ENCODE measurements around the gene HTR1A.

Gene HTR1A

DNA sequence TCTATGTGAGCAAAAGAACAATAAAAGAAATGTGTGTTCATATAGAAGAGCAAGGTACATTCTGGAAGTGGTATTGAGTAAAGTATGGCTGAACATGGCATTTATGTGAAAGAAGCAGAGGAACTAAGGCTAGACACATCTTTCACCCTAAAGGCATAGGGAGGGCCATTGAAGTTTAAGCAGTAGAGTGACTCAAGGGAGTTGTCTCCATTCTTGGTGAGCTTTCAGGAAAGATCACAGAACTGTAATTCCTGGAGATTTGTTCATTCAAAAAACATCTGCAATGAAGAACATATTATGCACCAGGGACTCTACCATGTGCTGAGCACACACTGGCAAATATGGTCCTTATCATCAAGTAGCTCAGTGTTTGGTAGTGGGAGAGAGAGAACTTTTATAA, 24.8 kb upstream of the HTR1A start:
- H3K36me3 ChIP-seq (ENCODE audit: insufficient read depth, low read length) = no peaks in the 10 kb centered on the region
- H3K4me1 ChIP-seq (ENCODE audit: insufficient read depth, low read length, severe bottlenecking) = no peaks in the 10 kb centered on the region
- H3F3A ChIP-seq (ENCODE audit: insufficient read depth, low read length) = no peaks in the 10 kb centered on the region

DNA sequence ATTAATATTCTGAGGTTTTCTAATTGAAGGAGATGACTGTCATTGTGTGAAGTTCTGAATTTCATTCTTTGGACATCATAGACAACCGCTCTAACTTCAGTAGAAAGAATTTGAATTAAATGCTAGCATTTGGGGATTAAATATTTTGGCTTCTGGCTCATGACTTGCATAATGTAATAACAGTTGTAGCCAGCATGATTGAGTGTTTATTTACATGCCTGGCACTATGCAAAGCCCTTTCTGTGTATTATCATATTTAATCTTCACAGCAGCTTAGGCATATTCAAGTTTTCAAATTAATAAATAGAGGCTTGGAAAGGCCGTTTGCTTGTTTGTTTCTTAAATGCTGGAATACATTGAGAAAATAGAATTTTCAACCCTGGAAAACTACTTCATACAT, 19.6 kb upstream of the HTR1A start:
- no peaks in the 10 kb centered on the region for H3K36me3 ChIP-seq (ENCODE audit: insufficient read depth, low read length)
- H3K4me3 ChIP-seq (ENCODE audit: low read depth, low read length, poor library complexity, severe bottlenecking) = no peak overlapping the region
- no peaks in the 10 kb centered on the region for H4K20me1 ChIP-seq (ENCODE audit: insufficient read depth, low read length)
- H3K9me2 ChIP-seq (ENCODE audit: low read depth, low read length) = no peaks in the 10 kb centered on the region
- no peak overlapping the region for H3K9ac ChIP-seq (ENCODE audit: low read length)
- H3K79me2 ChIP-seq (ENCODE audit: insufficient read depth, low read length) = no peaks in the 10 kb centered on the region
- H2AFZ ChIP-seq (ENCODE audit: low read length) = no peak overlapping the region
- H3F3A ChIP-seq (ENCODE audit: insufficient read depth, low read length) = no peaks in the 10 kb centered on the region
- TF ChIP-seq, protein P1, sequence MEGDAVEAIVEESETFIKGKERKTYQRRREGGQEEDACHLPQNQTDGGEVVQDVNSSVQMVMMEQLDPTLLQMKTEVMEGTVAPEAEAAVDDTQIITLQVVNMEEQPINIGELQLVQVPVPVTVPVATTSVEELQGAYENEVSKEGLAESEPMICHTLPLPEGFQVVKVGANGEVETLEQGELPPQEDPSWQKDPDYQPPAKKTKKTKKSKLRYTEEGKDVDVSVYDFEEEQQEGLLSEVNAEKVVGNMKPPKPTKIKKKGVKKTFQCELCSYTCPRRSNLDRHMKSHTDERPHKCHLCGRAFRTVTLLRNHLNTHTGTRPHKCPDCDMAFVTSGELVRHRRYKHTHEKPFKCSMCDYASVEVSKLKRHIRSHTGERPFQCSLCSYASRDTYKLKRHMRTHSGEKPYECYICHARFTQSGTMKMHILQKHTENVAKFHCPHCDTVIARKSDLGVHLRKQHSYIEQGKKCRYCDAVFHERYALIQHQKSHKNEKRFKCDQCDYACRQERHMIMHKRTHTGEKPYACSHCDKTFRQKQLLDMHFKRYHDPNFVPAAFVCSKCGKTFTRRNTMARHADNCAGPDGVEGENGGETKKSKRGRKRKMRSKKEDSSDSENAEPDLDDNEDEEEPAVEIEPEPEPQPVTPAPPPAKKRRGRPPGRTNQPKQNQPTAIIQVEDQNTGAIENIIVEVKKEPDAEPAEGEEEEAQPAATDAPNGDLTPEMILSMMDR (IDR thresholded peaks at IDR 0.05; ENCODE audit: low read length) = no peak
- TF ChIP-seq EZH2 (IDR thresholded peaks at IDR 0.05; ENCODE audit: borderline replicate concordance, low read length) = no peak
- no peaks in the 10 kb centered on the region for H3K9me3 ChIP-seq (ENCODE audit: low read length)
- no peak overlapping the region for H3K4me2 ChIP-seq (ENCODE audit: low read length)
- H3K27me3 ChIP-seq (ENCODE audit: insufficient read depth, low read length) = no peaks in the 10 kb centered on the region
- H3K27ac ChIP-seq (ENCODE audit: low read depth, low read length, poor library complexity, severe bottlenecking) = no peak overlapping the region
- no peaks in the 10 kb centered on the region for H3K4me1 ChIP-seq (ENCODE audit: insufficient read depth, low read length, severe bottlenecking)

More for the DNA sequence above, 24.8 kb upstream of the HTR1A start:
- H3K9ac ChIP-seq (ENCODE audit: low read length) = no peak overlapping the region
- H3K4me3 ChIP-seq (ENCODE audit: low read depth, low read length, poor library complexity, severe bottlenecking) = no peak overlapping the region
- H3K27ac ChIP-seq (ENCODE audit: low read depth, low read length, poor library complexity, severe bottlenecking) = no peak overlapping the region
- no peaks in the 10 kb centered on the region for H3K27me3 ChIP-seq (ENCODE audit: insufficient read depth, low read length)
- H3K79me2 ChIP-seq (ENCODE audit: insufficient read depth, low read length) = no peaks in the 10 kb centered on the region
- H3K9me3 ChIP-seq (ENCODE audit: low read length) = no peaks in the 10 kb centered on the region
- no peaks in the 10 kb centered on the region for H4K20me1 ChIP-seq (ENCODE audit: insufficient read depth, low read length)
- H3K4me2 ChIP-seq (ENCODE audit: low read length) = no peak overlapping the region
- TF ChIP-seq EZH2 (IDR thresholded peaks at IDR 0.05; ENCODE audit: borderline replicate concordance, low read length) = no peak
- TF ChIP-seq, protein P1 (IDR thresholded peaks at IDR 0.05; ENCODE audit: low read length) = no peak
- H2AFZ ChIP-seq (ENCODE audit: low read length) = no peak overlapping the region
- H3K9me2 ChIP-seq (ENCODE audit: low read depth, low read length) = no peaks in the 10 kb centered on the region

GRCh38 chr5:63963926-63964325, 1.7 kb upstream of the HTR1A start:
- Histone ChIP-seq H2AFZ (ENCODE audit: low read length) (no peak overlapping the region), H3K9me2 (ENCODE audit: low read depth, low read length) (no peaks in the 10 kb centered on the region), H3K4me2 (ENCODE audit: low read length) (no peak overlapping the region), H3K4me1 (ENCODE audit: insufficient read depth, low read length, severe bottlenecking) (no peaks in the 10 kb centered on the region), H3K27ac (ENCODE audit: low read depth, low read length, poor library complexity, severe bottlenecking) (no peak overlapping the region), H3K79me2 (ENCODE audit: insufficient read depth, low read length) (no peaks in the 10 kb centered on the region), H3K27me3 (ENCODE audit: insufficient read depth, low read length) (no peaks in the 10 kb centered on the region), H3K36me3 (ENCODE audit: insufficient read depth, low read length) (no peaks in the 10 kb centered on the region), H3K9ac (ENCODE audit: low read length) (no peak overlapping the region), H4K20me1 (ENCODE audit: insufficient read depth, low read length) (no peaks in the 10 kb centered on the region), H3K4me3 (ENCODE audit: low read depth, low read length, poor library complexity, severe bottlenecking) (no peak overlapping the region), H3F3A (ENCODE audit: insufficient read depth, low read length) (no peaks in the 10 kb centered on the region), H3K9me3 (ENCODE audit: low read length) (no peaks in the 10 kb centered on the region)
- TF ChIP-seq, protein P1 (IDR thresholded peaks at IDR 0.05; ENCODE audit: low read length) = no peak
- no peak for TF ChIP-seq EZH2 (IDR thresholded peaks at IDR 0.05; ENCODE audit: borderline replicate concordance, low read length)
